ENCODE data around the gene CYB561A3. TPM values are rescaled to one million over a fixed set of nuclear protein-coding genes. Genes with fewer than 3 reads are reported as not detected.

Gene CYB561A3
- total and polyA plus RNA-seq, 2 donors (not counting 1 experiment from before 2014, with no cell fraction given): 248 to 756 TPM

DNA sequence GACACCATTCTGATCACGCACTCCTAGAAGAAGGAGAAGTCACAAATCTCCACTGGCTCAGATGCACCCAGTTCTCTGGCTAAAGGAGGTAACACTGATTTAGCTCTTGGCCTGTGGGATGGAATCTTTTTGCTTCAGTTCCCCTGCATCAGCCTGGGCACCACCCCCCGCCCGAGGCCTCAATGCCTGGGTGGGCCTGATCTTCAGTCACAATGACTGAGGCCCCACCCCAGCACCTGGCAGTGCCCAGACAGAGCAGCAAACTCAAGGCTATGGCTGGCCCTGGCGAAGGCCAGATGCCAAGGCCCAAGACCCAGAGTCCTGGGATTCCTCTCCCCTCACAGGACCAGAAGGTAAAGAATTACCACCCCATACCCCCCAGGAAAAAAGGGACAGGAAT lies 5.0 kb downstream of the CYB561A3 start:
- H3K4me3 ChIP-seq (ENCODE audit: control extremely low read depth in 1 of 5, extremely low read depth in 1 of 5, insufficient read depth in 1 of 5, low read depth in 2 of 5, low read length in 4 of 5): peak overlapping the region; percentile 62 to 85 (median 80)

DNA sequence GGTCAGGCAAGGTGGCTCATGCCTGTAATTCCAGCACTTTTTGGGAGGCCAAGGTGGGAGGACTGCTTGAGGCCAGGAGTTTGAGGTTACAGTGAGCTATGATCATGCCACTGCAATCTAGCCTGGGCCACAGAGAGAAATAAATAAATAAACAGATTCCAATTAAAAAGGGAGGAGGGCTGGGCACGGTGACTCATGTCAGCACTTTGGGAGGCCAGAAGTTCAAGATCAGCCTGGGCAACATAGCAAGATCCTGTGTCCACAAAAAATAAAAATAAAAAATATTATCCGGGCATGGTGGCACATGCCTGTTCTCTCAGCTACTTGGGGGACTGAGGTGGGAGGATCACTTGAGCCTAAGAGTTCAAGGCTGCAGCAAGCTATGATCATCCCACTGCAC lies 7.5 kb downstream of the CYB561A3 start:
- intact Hi-C loops (cut with micrococcal nuclease): loop anchor here (10.0 kb wide), 2 partner anchors 439 to 771 kb away; partner anchors contain the start of genes INCENP and TMEM109
- no peaks in the 10 kb centered on the region for H3K9me3 ChIP-seq (ENCODE audit: control extremely low read depth in 1 of 3, control insufficient read depth in 2 of 3, insufficient read depth in 1 of 3, low read length in 2 of 3)
- H4K20me1 ChIP-seq (ENCODE audit: control insufficient read depth, insufficient read depth, low read length, poor library complexity, severe bottlenecking): peaks cover 65% of the 10 kb centered on the region
- Mint-ChIP-seq H3K4me3 (peak overlapping the region; percentile 95), H3K4me1 (peaks cover 65% of the 10 kb centered on the region), H3K27me3 (no peaks in the 10 kb centered on the region), H3K27ac (peak overlapping the region; percentile 99), H3K9me3 (ENCODE audit: insufficient read depth) (no peaks in the 10 kb centered on the region)
- peak overlapping the region; percentile 86 for H3K4me2 ChIP-seq (replicated peaks; ENCODE audit: low read depth, low read length, poor library complexity, severe bottlenecking)
- peaks cover 56 to 80% of the 10 kb centered on the region in 2 donors for H3K4me1 ChIP-seq (ENCODE audit: control insufficient read depth in 2 of 2, insufficient read depth in 2 of 2, low read length in 2 of 2)
- H3K9ac ChIP-seq (ENCODE audit: low read length): peak overlapping the region; percentile 73
- POLR2A ChIA-PET: interaction anchor here (0.7 to 1.7 kb wide), 3 partner anchors 8 to 1042 kb away, joined by 3 to 11 read pairs (median 5); partner anchors contain the start of genes CYB561A3 and TMEM138
- H3K4me3 ChIP-seq (ENCODE audit: control extremely low read depth in 1 of 5, extremely low read depth in 1 of 5, insufficient read depth in 1 of 5, low read depth in 2 of 5, low read length in 4 of 5): peak overlapping the region; percentile 62 to 85 (median 73)
- H3K27ac ChIP-seq (ENCODE audit: low read length in 2 of 2): peak overlapping the region; percentile 93 to 95
- no peak for ATAC-seq (ENCODE audit: low read depth)
- no peak for DNase-seq
- no CpG with 5 or more reads among the region's 2 CpGs for WGBS (ENCODE audit: insufficient coverage)
- CTCF ChIA-PET: interaction anchor here (1.5 to 20.9 kb wide), 5 partner anchors 8 to 224 kb away, joined by 3 to 436 read pairs (median 6); partner anchors contain the start of genes CYB561A3, DDB1, TKFC and TMEM138
- no peak overlapping the region for H2AFZ ChIP-seq (ENCODE audit: insufficient read depth, low read depth, low read length, poor library complexity, severe bottlenecking)
- H3K36me3 ChIP-seq (replicated peaks in 1 of 2; ENCODE audit: control extremely low read depth in 1 of 2, control insufficient read depth in 1 of 2, extremely low read depth in 1 of 2, insufficient read depth in 2 of 2, low read length in 1 of 2): peaks cover 2 to 61% of the 10 kb centered on the region in 2 experiments
- H3K79me2 ChIP-seq (ENCODE audit: control insufficient read depth, insufficient read depth, low read length): peaks cover 65% of the 10 kb centered on the region
- no peaks in the 10 kb centered on the region for H3K27me3 ChIP-seq (replicated peaks in 1 of 4; ENCODE audit: control extremely low read depth in 1 of 4, control insufficient read depth in 3 of 4, insufficient read depth in 4 of 4, low read length in 3 of 4)
- no peak for TF ChIP-seq EZH2 (IDR thresholded peaks at IDR 0.05; ENCODE audit: borderline replicate concordance, insufficient read depth, low read depth, low read length, poor library complexity, severe bottlenecking)
- TF ChIP-seq, protein P1, sequence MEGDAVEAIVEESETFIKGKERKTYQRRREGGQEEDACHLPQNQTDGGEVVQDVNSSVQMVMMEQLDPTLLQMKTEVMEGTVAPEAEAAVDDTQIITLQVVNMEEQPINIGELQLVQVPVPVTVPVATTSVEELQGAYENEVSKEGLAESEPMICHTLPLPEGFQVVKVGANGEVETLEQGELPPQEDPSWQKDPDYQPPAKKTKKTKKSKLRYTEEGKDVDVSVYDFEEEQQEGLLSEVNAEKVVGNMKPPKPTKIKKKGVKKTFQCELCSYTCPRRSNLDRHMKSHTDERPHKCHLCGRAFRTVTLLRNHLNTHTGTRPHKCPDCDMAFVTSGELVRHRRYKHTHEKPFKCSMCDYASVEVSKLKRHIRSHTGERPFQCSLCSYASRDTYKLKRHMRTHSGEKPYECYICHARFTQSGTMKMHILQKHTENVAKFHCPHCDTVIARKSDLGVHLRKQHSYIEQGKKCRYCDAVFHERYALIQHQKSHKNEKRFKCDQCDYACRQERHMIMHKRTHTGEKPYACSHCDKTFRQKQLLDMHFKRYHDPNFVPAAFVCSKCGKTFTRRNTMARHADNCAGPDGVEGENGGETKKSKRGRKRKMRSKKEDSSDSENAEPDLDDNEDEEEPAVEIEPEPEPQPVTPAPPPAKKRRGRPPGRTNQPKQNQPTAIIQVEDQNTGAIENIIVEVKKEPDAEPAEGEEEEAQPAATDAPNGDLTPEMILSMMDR (IDR thresholded peaks at IDR 0.05): no peak

More for the DNA sequence above, 5.0 kb downstream of the CYB561A3 start:
- H3K9me3 Mint-ChIP-seq (ENCODE audit: insufficient read depth): no peaks in the 10 kb centered on the region
- intact Hi-C loops (cut with micrococcal nuclease): loop anchor here (1.0 to 10.0 kb wide), 5 partner anchors 20 to 1200 kb away; partner anchors contain the start of genes INCENP and TMEM109
- Histone ChIP-seq H3K36me3 (replicated peaks in 1 of 2; ENCODE audit: control extremely low read depth in 1 of 2, control insufficient read depth in 1 of 2, extremely low read depth in 1 of 2, insufficient read depth in 2 of 2, low read length in 1 of 2) (peaks cover 2 to 38% of the 10 kb centered on the region in 2 experiments), H3K27me3 (replicated peaks in 1 of 4; ENCODE audit: control extremely low read depth in 1 of 4, control insufficient read depth in 3 of 4, insufficient read depth in 4 of 4, low read length in 3 of 4) (no peaks in the 10 kb centered on the region), H2AFZ (ENCODE audit: insufficient read depth, low read depth, low read length, poor library complexity, severe bottlenecking) (no peak overlapping the region), H3K9me3 (ENCODE audit: control extremely low read depth in 1 of 3, control insufficient read depth in 2 of 3, insufficient read depth in 1 of 3, low read length in 2 of 3) (no peaks in the 10 kb centered on the region), H4K20me1 (ENCODE audit: control insufficient read depth, insufficient read depth, low read length, poor library complexity, severe bottlenecking) (peaks cover 46% of the 10 kb centered on the region), H3K4me2 (replicated peaks; ENCODE audit: low read depth, low read length, poor library complexity, severe bottlenecking) (peak overlapping the region; percentile 86), H3K27ac (ENCODE audit: low read length in 2 of 2) (peak overlapping the region; percentile 93 to 95), H3K79me2 (ENCODE audit: control insufficient read depth, insufficient read depth, low read length) (peaks cover 82% of the 10 kb centered on the region), H3K4me1 (ENCODE audit: control insufficient read depth in 2 of 2, insufficient read depth in 2 of 2, low read length in 2 of 2) (peaks cover 69 to 84% of the 10 kb centered on the region in 2 donors), H3K9ac (ENCODE audit: low read length) (peak overlapping the region; percentile 73)
- peak overlapping the region; percentile 95 for H3K4me3 Mint-ChIP-seq
- TF ChIP-seq, protein P1 (IDR thresholded peaks at IDR 0.05): no peak
- no peak for TF ChIP-seq EZH2 (IDR thresholded peaks at IDR 0.05; ENCODE audit: borderline replicate concordance, insufficient read depth, low read depth, low read length, poor library complexity, severe bottlenecking)
- peak; percentile 80 for DNase-seq
- WGBS (ENCODE audit: insufficient coverage): 0% methylated on average over 3 of the region's 4 CpGs
- H3K27ac Mint-ChIP-seq: peak overlapping the region; percentile 99
- ChIA-PET CTCF (interaction anchor here (0.9 to 20.9 kb wide), 7 partner anchors 13 to 79 kb away, joined by 3 to 436 read pairs (median 12); partner anchors contain the start of genes CPSF7, DDB1, SDHAF2 and TKFC), POLR2A (interaction anchor here (1.0 to 2.7 kb wide), 5 partner anchors 9 to 36 kb away, joined by 3 to 29 read pairs (median 4); partner anchors contain the start of genes DDB1, TKFC and TMEM216)
- peaks cover 74% of the 10 kb centered on the region for H3K4me1 Mint-ChIP-seq
- no peaks in the 10 kb centered on the region for H3K27me3 Mint-ChIP-seq
- peak; percentile 50 for ATAC-seq (ENCODE audit: low read depth)

All from B cell (primary cell).